Ureter (tissue), 1 donor: ENCODE data around the gene ROPN1. TPM values are rescaled to one million over a fixed set of nuclear protein-coding genes. Genes with fewer than 3 reads are reported as not detected.
A peak's percentile ranks its signal among the peaks of the same experiment; 100 is the strongest.
"Not testable (repeated sequence)": the region's sequence is repeated elsewhere in the genome, so short reads cannot be mapped to it uniquely, and the experiment has no call there.

Source experiments
- DNase-seq: peaks from one replicate; pipeline ENCODE4 v3.0.0-alpha.2; 2020; ENCODE audit warnings: low spot score
- total RNA-seq: library from RNA; stranded (reverse); gene quantifications from one replicate; pipeline ENCODE4 v1.2.4, GENCODE V29; 2023
- donor health status: DM: yes; HTN: yes; CAD: no.

Gene ROPN1
- total RNA-seq, 1 donor from 2014 or later = not detected

GRCh38 chr3:123997543-123997942 is 5.6 kb upstream of the ROPN1 start:
- no peak for DNase-seq

GRCh38 chr3:123993818-123994217 is 1.9 kb upstream of the ROPN1 start:
- no peak for DNase-seq

DNA sequence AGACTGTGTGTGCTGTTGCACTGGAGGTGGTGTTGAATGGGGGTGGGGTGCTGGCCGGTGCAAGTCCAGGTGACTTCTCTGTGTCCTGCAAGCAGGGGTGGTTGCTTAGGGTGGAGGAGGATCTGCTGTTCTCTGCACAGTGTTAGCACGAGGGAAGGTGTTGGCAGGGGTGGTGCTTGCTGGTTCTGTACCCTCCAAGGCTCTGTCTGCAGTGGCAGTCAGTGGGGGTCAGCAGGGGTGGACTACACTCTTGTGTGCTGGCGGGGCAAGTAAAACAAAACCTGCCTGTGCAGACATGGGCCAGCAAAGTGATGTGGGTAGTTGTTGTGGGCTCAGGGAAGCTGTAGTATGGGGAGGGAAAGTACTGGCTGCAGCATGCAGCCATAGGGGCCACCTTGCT is 5.5 kb downstream of the ROPN1 start:
- DNase-seq = no peak

- DNase-seq = no peak
Observed at GRCh38 chr3:123984957-123985356, 7.0 kb downstream of the ROPN1 start.

GRCh38 chr3:123984350-123984749 is 7.6 kb downstream of the ROPN1 start:
- DNase-seq = no peak

DNA sequence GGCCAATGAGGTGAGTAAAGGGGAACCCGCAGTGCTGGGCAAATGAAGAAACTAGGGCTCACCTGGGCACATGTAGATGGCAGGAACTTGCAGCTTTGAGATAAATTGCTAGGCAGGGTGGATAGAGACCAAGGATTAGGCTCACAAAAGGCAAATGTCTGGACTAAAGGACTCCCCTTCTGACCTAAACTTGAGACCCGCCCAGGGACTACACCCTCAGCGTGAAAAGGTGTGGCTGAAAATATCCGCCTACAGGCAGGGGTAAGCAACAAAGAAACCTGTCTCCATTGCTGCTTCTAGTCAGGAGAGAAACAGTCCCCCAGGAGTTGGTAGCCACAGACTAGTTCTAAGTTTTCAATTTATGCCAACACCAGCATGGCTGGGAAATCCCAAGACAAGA is 10.6 kb downstream of the ROPN1 start:
- not testable (repeated sequence) for DNase-seq

GRCh38 chr3:123980539-123980938 is 11.4 kb downstream of the ROPN1 start:
- DNase-seq = no peak

DNA sequence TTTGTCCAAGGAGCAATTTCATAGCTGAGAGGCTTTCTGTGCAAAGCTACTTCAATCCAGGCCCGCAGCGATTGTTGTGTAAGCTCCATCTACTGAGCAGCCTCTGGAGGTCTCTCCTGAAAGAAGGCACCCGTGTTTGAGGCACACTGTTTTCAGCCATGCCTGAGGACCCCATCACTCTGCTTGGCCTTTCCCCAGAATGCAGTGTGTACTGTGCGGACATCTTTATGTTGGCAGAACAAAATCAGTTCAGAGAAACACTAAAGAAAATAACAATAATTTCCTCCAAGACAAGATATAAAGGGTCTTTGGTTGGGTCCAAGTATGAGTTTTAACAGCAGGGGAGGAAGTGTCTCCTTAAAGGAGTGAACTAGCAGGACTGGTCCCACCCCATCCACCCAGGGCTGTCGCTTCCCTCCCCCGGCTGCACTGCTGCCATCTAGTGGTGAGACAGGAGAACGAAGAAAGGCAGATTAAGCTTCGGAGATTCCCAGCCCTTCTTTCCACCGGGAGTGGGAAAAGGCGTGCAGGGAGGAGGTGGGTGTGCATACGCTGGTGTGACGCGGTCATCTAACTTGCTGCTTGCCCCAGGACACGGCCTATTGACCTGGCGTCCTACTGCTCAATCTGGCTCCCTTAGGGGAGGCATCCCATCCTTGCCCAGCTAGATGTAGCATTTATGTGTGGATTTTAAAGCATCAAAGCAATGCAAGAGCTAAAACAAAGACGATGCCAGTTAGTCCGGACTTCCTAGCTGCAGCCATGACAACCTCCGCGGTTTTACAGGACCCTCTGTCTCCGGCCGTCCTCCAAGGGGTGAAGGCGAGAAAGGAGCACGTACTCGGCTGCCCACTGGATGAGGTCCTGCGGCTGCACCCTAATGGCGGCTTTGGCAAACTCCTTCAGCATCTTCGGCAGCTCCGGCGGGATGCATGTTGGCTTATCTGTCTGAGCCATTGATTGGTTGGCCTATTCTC is 12.1 kb downstream of the ROPN1 start:
- DNase-seq = peak; percentile 51

- DNase-seq = not testable (repeated sequence)
Observed at GRCh38 chr3:123976904-123977303, 15.0 kb downstream of the ROPN1 start.

- DNase-seq = not testable (repeated sequence)
Observed at GRCh38 chr3:123976181-123976898, 15.6 kb downstream of the ROPN1 start.

- DNase-seq = not testable (repeated sequence)
Observed at GRCh38 chr3:123975030-123975429, 16.9 kb downstream of the ROPN1 start.

- DNase-seq = no peak
Observed at GRCh38 chr3:123971406-123971805, 20.5 kb downstream of the ROPN1 start.

DNA sequence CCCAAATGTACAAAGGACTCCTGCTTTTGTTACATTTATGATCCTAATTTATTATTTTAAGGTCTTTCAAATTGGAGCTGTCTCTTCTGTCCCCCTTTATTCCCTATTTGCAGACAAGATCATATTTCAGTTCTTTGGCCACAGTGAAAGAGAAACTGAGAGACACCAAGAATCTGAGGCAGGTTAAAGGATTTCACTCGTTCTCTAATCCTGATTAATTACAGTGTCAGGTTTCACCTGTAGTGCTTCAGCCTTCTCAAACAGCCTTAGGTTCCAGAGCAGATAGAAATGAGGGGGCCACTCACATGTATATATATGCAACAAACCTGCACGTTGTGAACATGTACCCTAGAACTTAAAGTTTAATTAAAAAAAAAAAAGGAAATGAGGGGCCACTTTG is 24.7 kb downstream of the ROPN1 start:
- DNase-seq = not testable (repeated sequence)

DNA sequence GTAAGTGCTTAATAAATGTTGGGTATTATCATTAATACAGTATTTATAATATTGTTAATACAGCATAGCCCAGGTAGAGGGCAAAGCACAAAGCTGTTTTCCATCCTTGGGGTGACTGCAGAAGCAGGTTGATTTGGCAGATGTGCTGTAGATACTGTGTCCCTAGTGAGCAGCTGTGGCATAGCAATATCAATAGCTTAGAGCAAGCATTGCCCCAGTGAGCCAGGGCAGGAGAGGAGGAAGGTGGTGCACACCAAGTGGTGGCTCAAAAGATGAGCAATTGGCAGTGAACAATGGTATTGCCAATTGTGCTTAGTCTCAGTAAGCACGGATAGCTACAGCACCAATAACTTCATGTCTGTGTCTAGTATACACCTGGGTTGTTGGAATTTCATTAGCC is 25.1 kb downstream of the ROPN1 start:
- not testable (repeated sequence) for DNase-seq

DNA sequence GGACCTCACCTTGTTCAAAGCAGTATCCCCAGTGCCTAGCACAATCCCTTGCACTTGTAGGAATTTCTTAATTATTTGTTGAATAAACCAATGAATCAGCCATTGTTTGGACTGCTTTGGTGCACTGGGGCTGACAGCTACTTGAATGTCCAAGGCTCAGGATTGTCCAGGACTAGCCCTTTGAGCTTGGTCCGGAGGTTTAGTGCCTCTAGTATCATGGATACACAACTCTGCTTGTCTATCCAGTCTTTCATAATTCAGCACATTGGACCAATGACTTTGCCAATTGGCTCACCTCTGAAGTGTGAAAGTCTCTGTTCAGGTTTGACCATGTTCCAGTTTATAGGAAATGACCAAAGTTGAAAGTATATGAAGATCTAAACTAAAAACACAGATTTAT is 27.1 kb downstream of the ROPN1 start:
- DNase-seq = not testable (repeated sequence)

DNA sequence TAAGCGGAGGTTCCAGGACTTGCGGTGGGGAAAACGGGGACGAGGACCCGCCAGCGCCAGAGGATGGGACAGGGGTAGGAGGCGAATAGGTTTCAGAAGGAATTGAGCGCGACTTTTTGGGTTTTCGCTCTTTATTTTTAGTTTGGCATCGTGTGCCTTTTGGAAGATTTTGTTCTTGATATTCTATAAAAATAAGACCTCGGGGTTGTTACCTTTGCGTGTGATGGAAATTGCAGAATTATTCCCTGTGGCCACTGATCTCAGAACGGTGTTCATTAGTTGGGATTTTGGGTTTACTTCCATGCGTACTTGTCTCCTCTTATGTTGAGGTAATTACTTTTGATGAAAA is 30.4 kb downstream of the ROPN1 start:
- no peak for DNase-seq

GRCh38 chr3:123960781-123961507 is 31.0 kb downstream of the ROPN1 start, which contains the start of gene CCDC14:
TSS of gene CCDC14 (minus strand) at chr3:123961229. CDS start at chr3:123961173, 56 bp downstream.
- peak; percentile 92 for DNase-seq

DNA sequence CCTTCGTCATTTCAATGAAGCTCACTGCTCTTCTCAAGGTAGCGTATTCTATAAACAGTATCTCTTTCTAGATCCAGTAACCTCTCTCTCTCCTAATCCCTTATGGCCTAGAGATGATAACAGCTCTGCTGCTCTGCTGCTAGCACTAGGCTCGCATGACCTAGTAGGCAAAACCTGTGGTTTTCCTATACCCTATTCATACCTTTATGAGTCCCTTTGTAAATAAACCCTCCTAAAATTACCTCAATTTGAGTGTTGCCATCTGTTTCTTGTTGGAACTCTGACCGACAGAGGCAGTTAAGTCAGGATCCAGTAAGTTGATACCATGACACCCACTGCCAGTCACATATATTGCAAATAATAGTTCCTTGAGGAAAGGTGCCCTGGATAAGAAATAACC is 38.2 kb downstream of the ROPN1 start:
- DNase-seq = no peak

DNA sequence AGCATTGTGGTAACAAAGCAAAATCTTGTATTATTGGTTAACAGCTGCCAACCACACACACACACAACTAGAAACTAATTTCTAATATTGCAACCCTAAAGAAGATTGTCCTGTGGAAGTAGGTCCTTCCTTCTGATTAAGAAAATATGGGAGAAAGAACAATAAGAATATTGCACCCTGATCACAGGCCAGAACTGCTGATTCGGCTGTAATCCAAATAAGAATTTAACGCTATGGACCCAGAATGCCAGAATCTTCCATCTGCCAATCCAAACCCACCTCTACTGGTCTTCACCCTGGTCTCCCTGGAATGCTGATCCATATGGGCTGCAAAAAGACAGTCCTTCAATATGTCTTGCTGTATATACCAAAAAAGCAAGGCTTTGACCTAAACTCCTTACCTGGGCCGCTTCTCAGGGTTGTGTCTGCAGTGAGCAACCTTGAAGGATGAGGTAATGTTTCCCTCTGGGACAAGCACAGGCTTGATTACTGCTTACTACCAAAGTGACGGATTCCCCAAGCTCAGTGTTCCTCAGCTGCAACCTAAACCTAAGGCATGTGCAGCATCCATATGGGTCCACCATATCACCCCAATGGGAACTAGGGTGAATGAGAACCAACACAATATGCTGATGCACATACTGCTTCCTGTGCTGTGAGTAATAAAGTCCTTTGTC is 38.9 kb downstream of the ROPN1 start:
- DNase-seq = no peak

DNA sequence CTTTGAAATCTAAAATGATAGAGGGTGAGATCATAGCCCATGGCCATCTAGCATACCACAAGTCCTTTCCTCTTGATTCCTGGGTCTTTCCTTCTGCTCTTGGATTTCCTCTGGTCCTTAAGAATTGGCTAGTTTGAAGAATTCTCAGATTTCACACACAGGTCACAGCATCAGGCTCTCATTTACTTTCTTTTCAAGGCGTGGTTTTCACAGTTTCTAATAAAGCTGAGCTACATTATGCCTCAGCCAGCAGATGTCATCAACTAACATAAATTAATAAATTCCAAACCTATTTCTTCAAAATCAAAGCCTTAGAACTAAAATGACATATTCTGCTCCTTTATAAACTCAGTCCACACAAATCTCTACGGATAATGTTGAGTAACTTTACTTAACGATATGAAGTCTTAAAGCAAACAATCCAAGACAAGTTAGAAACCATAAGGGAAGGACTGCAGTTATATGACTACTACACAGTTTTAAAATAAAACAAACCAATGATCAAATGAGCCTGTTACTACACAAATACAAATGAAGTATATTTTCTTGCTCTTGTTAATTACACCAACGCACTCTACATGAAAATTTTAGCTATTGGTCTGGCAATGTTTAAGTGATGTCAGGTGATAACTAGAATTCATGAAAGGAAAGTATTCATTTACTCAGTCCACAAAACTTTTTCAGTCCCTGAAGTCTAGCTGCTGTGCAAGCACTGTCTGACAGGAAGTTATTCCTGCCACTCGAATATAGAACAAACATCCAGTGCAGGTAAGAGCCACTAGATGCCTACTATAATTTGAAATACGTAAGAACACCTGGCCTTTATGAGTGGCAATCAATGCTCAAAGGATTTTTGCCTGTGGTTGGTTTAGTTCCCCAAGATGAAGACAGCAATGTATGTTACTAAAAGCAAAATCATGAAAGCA is 40.1 kb downstream of the ROPN1 start:
- DNase-seq = no peak
